H1 (cell line): ENCODE measurements around the gene CST4. TPM values are rescaled to one million over a fixed set of nuclear protein-coding genes. Genes with fewer than 3 reads are reported as not detected.
"Not testable (repeated sequence)": the region's sequence is repeated elsewhere in the genome, so short reads cannot be mapped to it uniquely, and the experiment has no call there.

Experiments
- CTCF ChIA-PET: fragments of 300-600 bp; sonication (Branson Sonifier 250); formaldehyde crosslinking; loops from one replicate; lab custom pipeline; 2021; ENCODE audit not compliant: partially characterized antibody; lab: Charles Lee
- POLR2A ChIA-PET: fragments of 300-600 bp; sonication (Branson Sonifier 250); formaldehyde crosslinking; loops from one replicate; lab custom pipeline; 2021; ENCODE audit warnings: inconsistent platforms; ENCODE audit not compliant: partially characterized antibody; lab: Charles Lee
- DNase-seq, 2 experiments: peaks; one replicate each; pipeline versions ENCODE4 v3.0.0 to v3.0.0-alpha.2; 2010 to 2022; ENCODE audit warnings: low spot score in 2 of 2, low read depth in 1 of 2, mixed read lengths in 1 of 2
- FAIRE-seq: peaks from 2 replicates; lab custom pipeline; 2011; peaks lifted over from hg19 to GRCh38; lab: Jason Lieb, UNC
- H2AFZ ChIP-seq: 2 replicates; pipeline ENCODE4 v1.8.1; 2012; ENCODE audit warnings: low read length, inconsistent platforms
- H2AK5ac ChIP-seq: 2 replicates; pipeline ENCODE4 v1.6.1; 2013; ENCODE audit warnings: low read depth, low read length
- H2BK120ac ChIP-seq: replicated peaks from 2 replicates; pipeline ENCODE3; 2013; ENCODE audit warnings: low read depth, low read length, inconsistent platforms
- H2BK12ac ChIP-seq: 2 replicates; pipeline ENCODE4 v1.6.1; 2013; ENCODE audit warnings: low read depth, low read length
- H2BK15ac ChIP-seq: 2 replicates; pipeline ENCODE4 v1.6.1; 2013; ENCODE audit warnings: low read length
- H2BK20ac ChIP-seq: 2 replicates; pipeline ENCODE4 v1.6.1; 2013; ENCODE audit warnings: low read length
- H2BK5ac ChIP-seq: 2 replicates; pipeline ENCODE4 v1.6.1; 2013; ENCODE audit warnings: low read depth, low read length
- H3K14ac ChIP-seq: 2 replicates; pipeline ENCODE4 v1.6.1; 2013; ENCODE audit warnings: inconsistent platforms; ENCODE audit not compliant: insufficient read length
- H3K18ac ChIP-seq: 2 replicates; pipeline ENCODE4 v1.6.1; 2013; ENCODE audit warnings: low read length; ENCODE audit errors: extremely low read depth
- H3K23ac ChIP-seq: 2 replicates; pipeline ENCODE4 v1.6.1; 2013; ENCODE audit warnings: inconsistent platforms; ENCODE audit not compliant: insufficient read length
- H3K23me2 ChIP-seq: 2 replicates; pipeline ENCODE4 v1.6.1; 2013; ENCODE audit warnings: low read depth, low read length
- H3K27ac ChIP-seq: 2 replicates; pipeline ENCODE4 v1.6.1; 2011; ENCODE audit warnings: low read depth, low read length, inconsistent platforms
- H3K27me3 ChIP-seq, 4 experiments: replicated peaks in 1 of 4; 1 replicate in 1 of 4; 2 replicates in 3 of 4; pipeline versions ENCODE4 v1.6.1 to v1.8.1; 2011 to 2013; ENCODE audit warnings: low read length in 3 of 4, mild to moderate bottlenecking in 3 of 4, inconsistent platforms in 2 of 4, mixed read lengths in 2 of 4, moderate library complexity in 1 of 4; ENCODE audit not compliant: control insufficient read depth in 3 of 4, insufficient read depth in 3 of 4; ENCODE audit errors: extremely low read depth in 1 of 4
- H3K36me3 ChIP-seq, 4 experiments: 2 replicates each; pipeline versions ENCODE4 v1.6.1 to v1.8.1; 2011 to 2013; ENCODE audit warnings: mild to moderate bottlenecking in 4 of 4, low read length in 3 of 4, moderate library complexity in 2 of 4, control low read depth in 1 of 4, inconsistent platforms in 1 of 4; ENCODE audit not compliant: insufficient read depth in 4 of 4, control insufficient read depth in 2 of 4
- H3K4ac ChIP-seq: replicated peaks from 2 replicates; pipeline ENCODE3; 2013; ENCODE audit warnings: low read length, low read depth, mixed read lengths, inconsistent platforms; ENCODE audit not compliant: insufficient read length
- H3K4me1 ChIP-seq, 4 experiments: replicated peaks in 1 of 4; 1 replicate in 1 of 4; 2 replicates in 3 of 4; pipeline versions ENCODE4 v1.6.1 to v1.8.1; 2011 to 2013; ENCODE audit warnings: low read length in 3 of 4, inconsistent platforms in 2 of 4, mixed read lengths in 1 of 4; ENCODE audit not compliant: insufficient read depth in 4 of 4, control insufficient read depth in 3 of 4
- H3K4me2 ChIP-seq, 2 experiments: 2 replicates each; pipeline versions ENCODE4 v1.6.1 to v1.8.1; 2011 to 2013; ENCODE audit warnings: low read depth in 2 of 2, low read length in 2 of 2, control low read depth in 1 of 2, inconsistent platforms in 1 of 2, mild to moderate bottlenecking in 1 of 2; ENCODE audit not compliant: insufficient read depth in 1 of 2
- H3K4me3 ChIP-seq, 4 experiments: fragments of 200-600, 300-600 bp in 1 of 4; sonication (generic), shearing (Covaris generic), sonication (Bioruptor Twin) in 1 of 4; 2 replicates each; pipeline versions ENCODE4 v1.5.1 to v1.8.1; 2011 to 2016; ENCODE audit warnings: low read length in 4 of 4, low read depth in 3 of 4, control low read depth in 2 of 4, inconsistent platforms in 2 of 4, mild to moderate bottlenecking in 2 of 4, mixed read lengths in 1 of 4, moderate library complexity in 1 of 4; ENCODE audit not compliant: insufficient read depth in 2 of 4; ENCODE audit errors: extremely low read depth in 1 of 4
- H3K56ac ChIP-seq: replicated peaks from 2 replicates; pipeline ENCODE3; 2013; ENCODE audit warnings: low read depth, mild to moderate bottlenecking, mixed read lengths, low read length, inconsistent platforms; ENCODE audit not compliant: insufficient read length
- H3K79me1 ChIP-seq: 2 replicates; pipeline ENCODE4 v1.6.1; 2013; ENCODE audit warnings: low read depth, low read length, control low read depth
- H3K79me2 ChIP-seq, 2 experiments: 2 replicates each; pipeline versions ENCODE4 v1.6.1 to v1.8.1; 2012 to 2013; ENCODE audit warnings: low read length in 2 of 2, mild to moderate bottlenecking in 2 of 2, inconsistent platforms in 1 of 2; ENCODE audit not compliant: insufficient read depth in 2 of 2, control insufficient read depth in 1 of 2
- H3K9ac ChIP-seq, 4 experiments: replicated peaks in 1 of 4; 1 replicate in 1 of 4; 2 replicates in 3 of 4; pipeline versions ENCODE4 v1.6.1 to v1.8.1; 2011 to 2013; ENCODE audit warnings: low read depth in 3 of 4, low read length in 3 of 4, control low read depth in 2 of 4, mild to moderate bottlenecking in 2 of 4, moderate library complexity in 2 of 4, inconsistent platforms in 1 of 4; ENCODE audit errors: extremely low read depth in 1 of 4
- H3K9me3 ChIP-seq, 2 experiments: 2 replicates each; pipeline versions ENCODE4 v1.6.1 to v1.8.1; 2012 to 2013; ENCODE audit warnings: mild to moderate bottlenecking in 2 of 2, moderate library complexity in 2 of 2, control low read depth in 1 of 2, inconsistent platforms in 1 of 2, low read depth in 1 of 2, low read length in 1 of 2, mixed read lengths in 1 of 2; ENCODE audit not compliant: insufficient read depth in 2 of 2
- H4K20me1 ChIP-seq, 2 experiments: replicated peaks in 1 of 2; 2 replicates each; pipeline versions ENCODE3 to v1.8.1; 2011 to 2013; ENCODE audit warnings: inconsistent platforms in 2 of 2, low read length in 2 of 2, mild to moderate bottlenecking in 1 of 2; ENCODE audit not compliant: insufficient read depth in 2 of 2, control insufficient read depth in 1 of 2
- H4K5ac ChIP-seq: 2 replicates; pipeline ENCODE4 v1.6.1; 2013; ENCODE audit warnings: low read length, low read depth, mixed read lengths, inconsistent platforms; ENCODE audit not compliant: insufficient read length
- H4K8ac ChIP-seq: 2 replicates; pipeline ENCODE4 v1.8.0; 2013; ENCODE audit warnings: mild to moderate bottlenecking, moderate library complexity, low read length, inconsistent platforms; ENCODE audit not compliant: insufficient read depth; ENCODE audit errors: extremely low read depth
- H4K91ac ChIP-seq: replicated peaks from 2 replicates; pipeline ENCODE3; 2013; ENCODE audit warnings: low read length, mixed read lengths, inconsistent platforms; ENCODE audit not compliant: insufficient read length
- WGBS, 2 experiments: shearing (Covaris generic) in 1 of 2; methylation state at CpG; one replicate each; pipeline versions ENCODE4 v1.1.6 to v1.1.7; 2013 to 2015; ENCODE audit warnings: low lambda C conversion rate in 2 of 2, mixed read lengths in 2 of 2, inconsistent platforms in 1 of 2, low coverage in 1 of 2, missing lambda C conversion rate in 1 of 2; ENCODE audit not compliant: insufficient replicate concordance in 2 of 2, insufficient coverage in 1 of 2, insufficient read length in 1 of 2; ENCODE audit errors: extremely low coverage in 1 of 2, missing lambda C conversion rate in 1 of 2; 5-methylcytosine and 5-hydroxymethylcytosine counted together
- polyA plus RNA-seq, 7 experiments: library from polyadenylated mRNA; depleted of rRNA in 3 of 7; stranded (reverse) in 5 of 7; unstranded in 2 of 7; fragments of >200 nt in 5 of 7; fragments of 200-250 nt in 2 of 7; gene quantifications; 1 replicate in 5 of 7; 2 replicates in 1 of 7; 4 replicates in 1 of 7; pipeline versions ENCODE4 v1.2.1 to v1.2.3, GENCODE V29; 2011 to 2013; ENCODE audit warnings: missing spikeins in 2 of 7, mixed read lengths in 2 of 7
- total RNA-seq: library from RNA; stranded (reverse); fragmentation: NEBNext Ultra II Directional; extraction: Animal tissue kit (Norgen Biotek cat#: 25700); gene quantifications from 2 replicates; pipeline ENCODE4 v1.2.1, GENCODE V29; 2021

Gene CST4
- total and polyA plus RNA-seq, 2 of the 8 experiments (the other 6 are each of a cell fraction or from before 2014, with no cell fraction given) = not detected

DNA sequence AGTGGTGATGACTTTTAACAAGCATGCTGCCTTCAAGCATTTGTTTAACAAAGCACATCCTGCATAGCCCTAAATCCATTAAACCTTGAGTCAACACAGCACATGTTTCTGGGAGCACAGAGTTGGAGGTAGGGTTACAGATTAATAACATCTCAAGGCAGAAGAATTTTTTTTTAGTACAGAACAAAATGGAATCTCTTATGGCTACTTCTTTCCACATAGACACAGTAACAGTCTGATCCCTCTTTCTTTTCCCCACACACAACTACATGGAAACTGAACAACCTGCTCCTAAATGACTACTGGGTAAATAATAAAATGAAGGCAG is 6.2 kb upstream of the CST4 start:
- not testable (repeated sequence) for H3K4me2 ChIP-seq

GRCh38 chr20:23694178-23695067 is 5.6 kb upstream of the CST4 start:
- H2BK20ac ChIP-seq = not testable (repeated sequence)

More for the DNA sequence above, 6.2 kb upstream of the CST4 start:
- H2AK5ac ChIP-seq, H3K79me1 ChIP-seq, H3K4me1 ChIP-seq, H2BK120ac ChIP-seq, H3K18ac ChIP-seq, H3K9me3 ChIP-seq, H2BK20ac ChIP-seq, FAIRE-seq, H3K4ac ChIP-seq, H3K9ac ChIP-seq, H4K5ac ChIP-seq, DNase-seq, H2BK12ac ChIP-seq, H3K27me3 ChIP-seq, H3K27ac ChIP-seq, POLR2A ChIA-PET, H3K56ac ChIP-seq, H3K4me3 ChIP-seq, H4K8ac ChIP-seq, CTCF ChIA-PET, H2BK15ac ChIP-seq, H4K20me1 ChIP-seq, H3K23ac ChIP-seq, H4K91ac ChIP-seq, H3K23me2 ChIP-seq, H3K14ac ChIP-seq, H3K79me2 ChIP-seq, H2BK5ac ChIP-seq, H3K36me3 ChIP-seq: not testable (repeated sequence)
- H2AFZ ChIP-seq = 0 out of 2 replicates have a peak overlapping the region, but pooled peaks have one; percentile 62

More at GRCh38 chr20:23694178-23695067, 5.6 kb upstream of the CST4 start:
- H4K5ac ChIP-seq, H2AK5ac ChIP-seq, H2BK5ac ChIP-seq, H3K4me2 ChIP-seq, H3K23ac ChIP-seq, POLR2A ChIA-PET, H3K9ac ChIP-seq, H3K14ac ChIP-seq, FAIRE-seq, H3K4me1 ChIP-seq, H2BK15ac ChIP-seq, H3K27ac ChIP-seq, H3K56ac ChIP-seq, H3K27me3 ChIP-seq, H2BK12ac ChIP-seq, H3K4ac ChIP-seq, H3K36me3 ChIP-seq, H3K23me2 ChIP-seq, H3K9me3 ChIP-seq, H3K79me2 ChIP-seq, DNase-seq, H2BK120ac ChIP-seq, H4K8ac ChIP-seq, H4K20me1 ChIP-seq, H3K79me1 ChIP-seq, H3K4me3 ChIP-seq, H4K91ac ChIP-seq: not testable (repeated sequence)
- CTCF ChIA-PET = interaction anchor here (0.6 to 1.5 kb wide), 2 partner anchors 26 to 60 kb away, joined by 3 to 6 read pairs; no protein-coding TSS in a partner anchor
- 79% methylated on average over 12 of the region's 12 CpGs; no CpG with 5 or more reads in 1 of the 2 experiments for WGBS, 2 experiments
- H3K18ac ChIP-seq = peak overlapping the region; percentile 4; the same call in 1 of the 2 replicates
- 0 out of 2 replicates have a peak overlapping the region, but pooled peaks have one; percentile 62 for H2AFZ ChIP-seq
